ENCODE data around the gene SNRNP70. TPM values are rescaled to one million over a fixed set of nuclear protein-coding genes. Genes with fewer than 3 reads are reported as not detected.

SNRNP70 gene
- total RNA-seq, 1 donor = 243 TPM

Small RNAs within 50 kb of the gene (small RNA-seq; reads per million reads assigned to genes)
- gene RN7SL708P = not detected

Other genes starting within 250 kb of the SNRNP70 start
- gene HSD17B14, start 249.0 kb upstream of the SNRNP70 start, total RNA-seq = 2.4 TPM
- gene PLEKHA4, start 216.8 kb upstream of the SNRNP70 start, total RNA-seq = 10.8 TPM
- 156 TPM for gene PPP1R15A, start 213.0 kb upstream of the SNRNP70 start, total RNA-seq
- under 0.01 TPM for gene TULP2, start 186.7 kb upstream of the SNRNP70 start, total RNA-seq
- 235 TPM for gene NUCB1, start 185.1 kb upstream of the SNRNP70 start, total RNA-seq
- under 0.01 TPM for gene DHDH, start 151.8 kb upstream of the SNRNP70 start, total RNA-seq
- gene BAX, start 130.6 kb upstream of the SNRNP70 start, total RNA-seq = 38.0 TPM
- 1,014 TPM for gene FTL, start 120.1 kb upstream of the SNRNP70 start, total RNA-seq
- 42.8 TPM for gene GYS1, start 92.1 kb upstream of the SNRNP70 start, total RNA-seq
- gene RUVBL2, start 91.6 kb upstream of the SNRNP70 start, total RNA-seq = 318 TPM
- gene LHB, start 68.4 kb upstream of the SNRNP70 start, total RNA-seq = not detected
- gene CGB3, start 61.1 kb upstream of the SNRNP70 start, total RNA-seq = not detected
- not detected for gene CGB2, start 53.6 kb upstream of the SNRNP70 start, total RNA-seq
- not detected for gene CGB1, start 48.6 kb upstream of the SNRNP70 start, total RNA-seq
- gene CGB5, start 41.6 kb upstream of the SNRNP70 start, total RNA-seq = not detected
- not detected for gene CGB8, start 36.3 kb upstream of the SNRNP70 start, total RNA-seq
- gene CGB7, start 27.7 kb upstream of the SNRNP70 start, total RNA-seq = not detected
- not detected for gene NTF4, start 20.6 kb upstream of the SNRNP70 start, total RNA-seq
- not detected for gene KCNA7, start 12.8 kb upstream of the SNRNP70 start, total RNA-seq
- gene LIN7B, start 28.9 kb downstream of the SNRNP70 start, total RNA-seq = 2.7 TPM
- gene C19orf73, start 33.7 kb downstream of the SNRNP70 start, total RNA-seq = 7.0 TPM
- 3.5 TPM for gene PPFIA3, start 34.1 kb downstream of the SNRNP70 start, total RNA-seq
- not detected for gene HRC, start 69.9 kb downstream of the SNRNP70 start, total RNA-seq
- gene TRPM4, start 72.3 kb downstream of the SNRNP70 start, total RNA-seq = 2.2 TPM
- gene SLC6A16, start 239.7 kb downstream of the SNRNP70 start, total RNA-seq = 0.54 TPM
- 255 TPM for gene CD37, start 250.0 kb downstream of the SNRNP70 start, total RNA-seq

All from hematopoietic multipotent progenitor cell (in vitro differentiated cells).